Thyroid gland (tissue), 4 donors: ENCODE results near the gene PKP2.

ENCODE experiments used
- CTCF ChIP-seq, 6 experiments: fragments of 200-600 bp in 3 of 6; fragments of 450-650 bp in 3 of 6; sonication (generic) in 3 of 6; IDR thresholded peaks; one replicate each; pipeline ENCODE4 v1.5.1; 2016 to 2019; ENCODE audit warnings: antibody characterized with exemption in 6 of 6, mild to moderate bottlenecking in 2 of 6, inconsistent platforms in 1 of 6, moderate library complexity in 1 of 6
- POLR2A ChIP-seq, 2 donors: fragments of 450-650 bp; IDR thresholded peaks; one replicate each; pipeline ENCODE4 v1.6.1; 2017; ENCODE audit warnings: antibody characterized with exemption in 2 of 2, mild to moderate bottlenecking in 2 of 2, moderate library complexity in 1 of 2

- TF ChIP-seq CTCF (IDR thresholded peaks at IDR 0.05) (no peak), POLR2A (IDR thresholded peaks at IDR 0.05) (no peak)
These were observed 717 bp downstream of the PKP2 start for GRCh38 chr12:32895688-32896431.
